H1 (cell line): ENCODE measurements around the gene ABHD2. TPM values are rescaled to one million over a fixed set of nuclear protein-coding genes. Genes with fewer than 3 reads are reported as not detected.

Experiments used
- ATF2 ChIP-seq: IDR thresholded peaks from 2 replicates; pipeline ENCODE4 v1.6.1; 2012; ENCODE audit warnings: low read length, inconsistent platforms
- CHD1 ChIP-seq: IDR thresholded peaks from 2 replicates; pipeline ENCODE4 v1.6.1; 2012; ENCODE audit warnings: low read depth, low read length, improper control_type of control experiment
- EGR1 ChIP-seq: IDR thresholded peaks from 2 replicates; pipeline ENCODE4 v1.6.1; 2011; ENCODE audit warnings: low read depth, low read length, borderline replicate concordance
- MAX ChIP-seq: IDR thresholded peaks from 2 replicates; pipeline ENCODE4 v1.6.1; 2012; ENCODE audit warnings: inconsistent platforms
- RAD21 ChIP-seq, 2 experiments: IDR thresholded peaks in 1 of 2; conservative IDR thresholded peaks in 1 of 2; 2 replicates each; pipeline ENCODE4 v1.6.1; 2011; ENCODE audit warnings: low read depth in 2 of 2, low read length in 2 of 2, improper control_type of control experiment in 1 of 2, inconsistent platforms in 1 of 2, mild to moderate bottlenecking in 1 of 2, moderate library complexity in 1 of 2
- RFX5 ChIP-seq: IDR thresholded peaks from 2 replicates; pipeline ENCODE4 v1.6.1; 2011; ENCODE audit warnings: low read depth, low read length, improper control_type of control experiment, borderline replicate concordance
- RNF2 ChIP-seq: fragments of 200-900, 300-1000 bp; sonication (generic); IDR thresholded peaks from 2 replicates; pipeline ENCODE4 v1.7.1; 2016; ENCODE audit warnings: borderline replicate concordance, low read depth, mild to moderate bottlenecking, antibody characterized with exemption, low read length; ENCODE audit not compliant: poor library complexity, severe bottlenecking; ENCODE audit errors: missing control alignments
- RXRA ChIP-seq: IDR thresholded peaks from 2 replicates; pipeline ENCODE4 v1.6.1; 2011; ENCODE audit warnings: low read depth, mild to moderate bottlenecking, low read length, moderate library complexity; ENCODE audit not compliant: insufficient read depth
- TAF1 ChIP-seq: IDR thresholded peaks from 2 replicates; pipeline ENCODE4 v1.6.1; 2011; ENCODE audit warnings: mild to moderate bottlenecking, low read depth, low read length
- TBP ChIP-seq: IDR thresholded peaks from 2 replicates; pipeline ENCODE4 v1.6.1; 2011; ENCODE audit warnings: low read depth, low read length, improper control_type of control experiment
- polyA plus RNA-seq, 7 experiments: library from polyadenylated mRNA; depleted of rRNA in 3 of 7; stranded (reverse) in 5 of 7; unstranded in 2 of 7; fragments of >200 nt in 5 of 7; fragments of 200-250 nt in 2 of 7; gene quantifications; 1 replicate in 5 of 7; 2 replicates in 1 of 7; 4 replicates in 1 of 7; pipeline versions ENCODE4 v1.2.1 to v1.2.3, GENCODE V29; 2011 to 2013; ENCODE audit warnings: missing spikeins in 2 of 7, mixed read lengths in 2 of 7
- total RNA-seq: library from RNA; stranded (reverse); fragmentation: NEBNext Ultra II Directional; extraction: Animal tissue kit (Norgen Biotek cat#: 25700); gene quantifications from 2 replicates; pipeline ENCODE4 v1.2.1, GENCODE V29; 2021

Gene ABHD2
- total and polyA plus RNA-seq, 2 of the 8 experiments (the other 6 are each of a cell fraction or from before 2014, with no cell fraction given) = 9.1 to 23.7 TPM

DNA sequence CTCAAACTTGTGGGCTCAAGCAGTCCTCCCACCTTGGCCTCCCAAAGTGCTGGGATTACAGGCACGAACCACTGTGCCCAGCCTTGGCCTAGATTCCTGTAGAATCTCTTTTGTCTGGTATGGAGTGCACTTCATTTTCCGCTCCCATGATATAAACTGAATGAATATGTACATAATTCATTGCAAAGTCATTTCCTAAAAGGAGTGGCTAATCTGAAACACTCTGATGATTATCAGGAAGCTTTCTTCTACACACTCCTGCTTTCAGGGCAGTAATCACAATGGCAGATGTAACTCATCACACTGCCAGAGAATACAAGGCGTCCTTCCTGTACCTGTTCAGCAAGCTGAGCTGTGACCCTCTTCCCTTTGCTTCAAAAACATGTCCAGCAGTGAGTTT lies 104.5 kb downstream of the ABHD2 start (continued):
- TF ChIP-seq ATF2 (no peak), RXRA (no peak), RFX5 (no peak), MAX (no peak), RNF2 (no peak), RAD21 (IDR thresholded peaks at IDR 0.05 in 1 of 2, conservative IDR thresholded peaks at IDR 0.05 in 1 of 2; ENCODE audit: low read depth in 2 of 2, low read length in 2 of 2) (no peak), TAF1 (no peak), EGR1 (no peak), CHD1 (no peak), TBP (no peak)
